C4-2B (cell line): ENCODE results near the gene CHI3L1.

ENCODE experiments used
- CTCF ChIP-seq: fragments of 450-650 bp; conservative IDR thresholded peaks from 2 replicates; pipeline ENCODE4 v1.5.1; 2017; ENCODE audit warnings: mild to moderate bottlenecking
- ZFX ChIP-seq: fragments of 450-650 bp; IDR thresholded peaks from 2 replicates; pipeline ENCODE4 v1.6.1; 2017

- no peak for TF ChIP-seq CTCF
- TF ChIP-seq ZFX = no peak
Measured at GRCh38 chr1:203162403-203162802, 24.1 kb downstream of the CHI3L1 start.
